Measurements from ENCODE around the gene ZNF414.
"Not testable (repeated sequence)": the region's sequence is repeated elsewhere in the genome, so short reads cannot be mapped to it uniquely, and the experiment has no call there.

- TF ChIP-seq CTCF, POLR2A, EP300 (IDR thresholded peaks at IDR 0.05): not testable (repeated sequence)
Observed at GRCh38 chr19:8553729-8554128, 39.8 kb upstream of the ZNF414 start.

All from tibial nerve (tissue), 4 donors.